Thoracic aorta (tissue), 2 donors: ENCODE measurements around the gene ARL10. TPM values are rescaled to one million over a fixed set of nuclear protein-coding genes. Genes with fewer than 3 reads are reported as not detected.

Experiments used
- ATAC-seq: fragments of 150-250 bp; one replicate; pipeline ENCODE4 v1.8.0; 2017; ENCODE audit warnings: low read depth; ENCODE audit not compliant: insufficient number of reproducible peaks, low FRiP score
- DNase-seq: peaks from one replicate; pipeline ENCODE4 v3.0.0-alpha.2; 2020; ENCODE audit warnings: low spot score
- H3K27ac ChIP-seq, 2 donors: fragments of 200-600 bp; sonication (generic); 1 replicate in 1 of 2; 2 replicates in 1 of 2; pipeline ENCODE4 v1.5.1; 2016; ENCODE audit warnings: mild to moderate bottlenecking in 2 of 2, moderate library complexity in 2 of 2
- H3K27me3 ChIP-seq: fragments of 200-600 bp; sonication (generic); replicated peaks from 2 replicates; pipeline ENCODE4 v1.6.0; 2016; ENCODE audit warnings: mild to moderate bottlenecking; ENCODE audit not compliant: insufficient read depth
- H3K36me3 ChIP-seq: fragments of 200-600 bp; sonication (generic); one replicate; pipeline ENCODE4 v1.5.1; 2016
- H3K4me1 ChIP-seq, 2 donors: fragments of 200-600 bp; sonication (generic); 1 replicate in 1 of 2; 2 replicates in 1 of 2; pipeline versions ENCODE4 v1.5.1 to v1.6.0; 2016; ENCODE audit warnings: low read depth in 2 of 2, mild to moderate bottlenecking in 1 of 2; ENCODE audit not compliant: control insufficient read depth in 1 of 2
- H3K4me3 ChIP-seq: fragments of 200-600 bp; sonication (generic); 2 replicates; pipeline ENCODE4 v1.5.1; 2016; ENCODE audit warnings: mild to moderate bottlenecking
- H3K9me3 ChIP-seq: fragments of 200-600 bp; sonication (generic); 2 replicates; pipeline ENCODE4 v1.5.1; 2016
- total RNA-seq, 2 donors: library from RNA; depleted of rRNA; stranded (reverse); fragments of >200 nt; gene quantifications; one replicate each; pipeline versions ENCODE4 v1.1.0 to v1.2.3, GENCODE V29; 2016
- TF ChIP-seq, protein P1 (sequence below): fragments of 200-600 bp; sonication (generic); IDR thresholded peaks from one replicate; pipeline ENCODE4 v1.5.1; 2019; ENCODE audit warnings: antibody characterized with exemption

ARL10 gene
- total RNA-seq, 2 donors from 2014 or later, result 10.4 to 14.8 TPM

GRCh38 chr5:176334031-176334770 lies 31.1 kb upstream of the ARL10 start:
- Histone ChIP-seq H3K27ac (no peak overlapping the region), H3K4me3 (no peak overlapping the region), H3K9me3 (peaks cover 3% of the 10 kb centered on the region), H3K36me3 (no peaks in the 10 kb centered on the region), H3K4me1 (no peaks in the 10 kb centered on the region), H3K27me3 (no peaks in the 10 kb centered on the region)
- ATAC-seq (no peak), DNase-seq (no peak)
- TF ChIP-seq, protein P1, sequence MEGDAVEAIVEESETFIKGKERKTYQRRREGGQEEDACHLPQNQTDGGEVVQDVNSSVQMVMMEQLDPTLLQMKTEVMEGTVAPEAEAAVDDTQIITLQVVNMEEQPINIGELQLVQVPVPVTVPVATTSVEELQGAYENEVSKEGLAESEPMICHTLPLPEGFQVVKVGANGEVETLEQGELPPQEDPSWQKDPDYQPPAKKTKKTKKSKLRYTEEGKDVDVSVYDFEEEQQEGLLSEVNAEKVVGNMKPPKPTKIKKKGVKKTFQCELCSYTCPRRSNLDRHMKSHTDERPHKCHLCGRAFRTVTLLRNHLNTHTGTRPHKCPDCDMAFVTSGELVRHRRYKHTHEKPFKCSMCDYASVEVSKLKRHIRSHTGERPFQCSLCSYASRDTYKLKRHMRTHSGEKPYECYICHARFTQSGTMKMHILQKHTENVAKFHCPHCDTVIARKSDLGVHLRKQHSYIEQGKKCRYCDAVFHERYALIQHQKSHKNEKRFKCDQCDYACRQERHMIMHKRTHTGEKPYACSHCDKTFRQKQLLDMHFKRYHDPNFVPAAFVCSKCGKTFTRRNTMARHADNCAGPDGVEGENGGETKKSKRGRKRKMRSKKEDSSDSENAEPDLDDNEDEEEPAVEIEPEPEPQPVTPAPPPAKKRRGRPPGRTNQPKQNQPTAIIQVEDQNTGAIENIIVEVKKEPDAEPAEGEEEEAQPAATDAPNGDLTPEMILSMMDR, result no peak

- Histone ChIP-seq H3K4me1 (no peaks in the 10 kb centered on the region), H3K36me3 (no peaks in the 10 kb centered on the region), H3K4me3 (no peak overlapping the region), H3K27me3 (no peaks in the 10 kb centered on the region), H3K27ac (no peak overlapping the region), H3K9me3 (peaks cover 3% of the 10 kb centered on the region)
- TF ChIP-seq, protein P1, result no peak
- ATAC-seq (no peak), DNase-seq (no peak)
These were observed 27.4 kb upstream of the ARL10 start for GRCh38 chr5:176337913-176338312.

- TF ChIP-seq, protein P1, result no peak
- Histone ChIP-seq H3K9me3 (no peaks in the 10 kb centered on the region), H3K27me3 (no peaks in the 10 kb centered on the region), H3K4me3 (no peak overlapping the region), H3K27ac (no peak overlapping the region), H3K36me3 (no peaks in the 10 kb centered on the region), H3K4me1 (no peaks in the 10 kb centered on the region)
- no peak for DNase-seq
- no peak for ATAC-seq
These were observed 26.0 kb upstream of the ARL10 start for GRCh38 chr5:176339304-176339703.

- no peak for DNase-seq
- Histone ChIP-seq H3K9me3 (no peaks in the 10 kb centered on the region), H3K27me3 (no peaks in the 10 kb centered on the region), H3K4me1 (no peaks in the 10 kb centered on the region), H3K36me3 (peaks cover 11% of the 10 kb centered on the region), H3K4me3 (no peak overlapping the region), H3K27ac (no peak overlapping the region)
- no peak for ATAC-seq
- TF ChIP-seq, protein P1, result no peak
These were observed 23.7 kb upstream of the ARL10 start for GRCh38 chr5:176341325-176342157.

DNA sequence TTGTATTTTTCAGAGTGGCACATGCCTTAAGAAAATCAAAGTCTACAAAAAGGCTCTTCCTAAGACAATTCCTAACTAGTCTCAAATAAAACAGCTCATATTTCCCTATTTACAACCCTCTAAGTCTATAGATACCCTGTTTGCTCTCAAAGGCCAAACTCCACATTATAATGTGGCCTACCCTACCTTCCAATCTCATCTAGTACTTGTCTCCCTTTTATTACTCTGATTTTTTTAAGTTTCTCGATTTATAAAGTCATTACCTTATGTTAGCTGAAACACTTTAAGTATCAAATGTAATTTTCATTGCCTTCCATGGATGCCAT lies 23.2 kb upstream of the ARL10 start:
- TF ChIP-seq, protein P1, result no peak
- no peaks in the 10 kb centered on the region for H3K27me3 ChIP-seq
- H3K4me3 ChIP-seq, result no peak overlapping the region
- no peak for DNase-seq
- H3K27ac ChIP-seq, result no peak overlapping the region
- H3K36me3 ChIP-seq, result peaks cover 17% of the 10 kb centered on the region
- H3K9me3 ChIP-seq, result no peaks in the 10 kb centered on the region
- H3K4me1 ChIP-seq, result no peaks in the 10 kb centered on the region
- ATAC-seq, result no peak
